ENCODE results near the gene MGMT.

DNA sequence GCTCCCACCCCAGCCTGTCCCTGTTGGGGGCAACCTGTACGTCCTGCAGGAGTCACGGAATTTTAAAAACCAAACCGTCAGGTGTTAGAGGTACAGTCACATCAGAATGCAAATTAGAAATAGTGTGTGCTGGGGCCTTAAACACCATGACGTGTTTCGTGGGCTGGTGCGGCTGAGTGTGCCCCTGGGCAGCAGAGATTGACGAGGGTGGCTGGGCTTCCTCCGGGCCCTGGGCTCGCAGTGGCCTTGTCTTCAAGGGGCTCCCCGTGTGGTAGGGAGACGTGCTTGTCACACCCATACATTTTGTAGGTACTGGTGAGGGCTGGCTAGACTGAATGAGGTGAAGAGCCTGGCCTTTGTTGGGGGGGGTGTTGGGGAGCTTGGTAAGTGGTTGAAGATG, 7.6 kb downstream of the MGMT start:
- TF ChIP-seq, protein P1, sequence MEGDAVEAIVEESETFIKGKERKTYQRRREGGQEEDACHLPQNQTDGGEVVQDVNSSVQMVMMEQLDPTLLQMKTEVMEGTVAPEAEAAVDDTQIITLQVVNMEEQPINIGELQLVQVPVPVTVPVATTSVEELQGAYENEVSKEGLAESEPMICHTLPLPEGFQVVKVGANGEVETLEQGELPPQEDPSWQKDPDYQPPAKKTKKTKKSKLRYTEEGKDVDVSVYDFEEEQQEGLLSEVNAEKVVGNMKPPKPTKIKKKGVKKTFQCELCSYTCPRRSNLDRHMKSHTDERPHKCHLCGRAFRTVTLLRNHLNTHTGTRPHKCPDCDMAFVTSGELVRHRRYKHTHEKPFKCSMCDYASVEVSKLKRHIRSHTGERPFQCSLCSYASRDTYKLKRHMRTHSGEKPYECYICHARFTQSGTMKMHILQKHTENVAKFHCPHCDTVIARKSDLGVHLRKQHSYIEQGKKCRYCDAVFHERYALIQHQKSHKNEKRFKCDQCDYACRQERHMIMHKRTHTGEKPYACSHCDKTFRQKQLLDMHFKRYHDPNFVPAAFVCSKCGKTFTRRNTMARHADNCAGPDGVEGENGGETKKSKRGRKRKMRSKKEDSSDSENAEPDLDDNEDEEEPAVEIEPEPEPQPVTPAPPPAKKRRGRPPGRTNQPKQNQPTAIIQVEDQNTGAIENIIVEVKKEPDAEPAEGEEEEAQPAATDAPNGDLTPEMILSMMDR (conservative IDR thresholded peaks at IDR 0.05 in 1 of 2, IDR thresholded peaks at IDR 0.05 in 1 of 2; ENCODE audit: extremely low read depth in 1 of 2, insufficient read depth in 1 of 2, low read depth in 1 of 2, low read length in 2 of 2) = no peak
- TF ChIP-seq EZH2 (IDR thresholded peaks at IDR 0.05; ENCODE audit: borderline replicate concordance, low read length) = no peak
